Ovary (tissue), 9 donors: ENCODE results near the gene ZKSCAN3. TPM values are rescaled to one million over a fixed set of nuclear protein-coding genes. Genes with fewer than 3 reads are reported as not detected.

Experiments used
- DNase-seq, 5 donors: peaks; one replicate each; pipeline ENCODE4 v3.0.0-alpha.2; 2019 to 2020
- H3K27ac ChIP-seq, 2 donors: fragments of 200-600 bp; one replicate each; pipeline versions ENCODE4 v1.5.1 to v1.8.0; 2019 to 2022
- H3K27me3 ChIP-seq: fragments of 200-600 bp; one replicate; pipeline ENCODE4 v1.8.0; 2022
- H3K36me3 ChIP-seq: fragments of 200-600 bp; sonication (generic); one replicate; pipeline ENCODE4 v1.5.1; 2019
- H3K4me1 ChIP-seq: one replicate; pipeline ENCODE4 v1.8.1; 2013; ENCODE audit warnings: mild to moderate bottlenecking, moderate library complexity; ENCODE audit not compliant: insufficient read depth
- H3K4me3 ChIP-seq: fragments of 200-600 bp; sonication (generic); one replicate; pipeline ENCODE4 v1.5.1; 2017
- H3K9me3 ChIP-seq, 2 donors: fragments of 200-600 bp in 1 of 2; sonication (generic) in 1 of 2; one replicate each; pipeline versions ENCODE4 v1.5.1 to v1.8.1; 2013 to 2019; ENCODE audit warnings: mild to moderate bottlenecking in 1 of 2, moderate library complexity in 1 of 2
- CTCF ChIP-seq, 3 donors: fragments of 450-650 bp in 2 of 3; fragments of 200-600 bp in 1 of 3; IDR thresholded peaks; one replicate each; pipeline versions ENCODE4 v1.5.1 to v1.8.0; 2016 to 2022; ENCODE audit warnings: antibody characterized with exemption in 3 of 3, mild to moderate bottlenecking in 1 of 3
- EP300 ChIP-seq: sonication (generic); formaldehyde crosslinking; IDR thresholded peaks from one replicate; pipeline ENCODE4 v1.6.1; 2017; ENCODE audit warnings: antibody characterized with exemption
- POLR2A ChIP-seq: fragments of 450-650 bp; IDR thresholded peaks from one replicate; pipeline ENCODE4 v1.6.1; 2017; ENCODE audit warnings: antibody characterized with exemption, mild to moderate bottlenecking, moderate library complexity
- WGBS, 3 donors: extraction: QIAGEN DNeasy Blood & Tissue Kit in 1 of 3; methylation state at CpG; one replicate each; pipeline versions ENCODE4 v1.1.5 to v1.1.7; 2013 to 2017; 5-methylcytosine and 5-hydroxymethylcytosine counted together
- intact Hi-C, 4 donors: fragments of 100-400 bp; cut with DNase I; formaldehyde crosslinking; loops; one replicate each; pipeline versions ENCODE4 v1.11.0 to v1.15.1; 2022 to 2023
- polyA plus RNA-seq, 2 donors: library from polyadenylated mRNA; stranded (reverse); fragments of 200-250 nt in 1 of 2; fragments of 350-450 nt in 1 of 2; fragmentation: Illumina TruSeq in 1 of 2; extraction: RNeasy Lipid Tissue Mini Kit (QIAGEN cat#74804) in 1 of 2; gene quantifications; one replicate each; pipeline ENCODE4 v1.2.3, GENCODE V29; 2013 to 2014
- total RNA-seq, 7 donors: library from RNA; depleted of rRNA in 2 of 7; stranded (reverse); fragments of >200 nt in 2 of 7; fragmentation: NEBNext Ultra II Directional in 3 of 7; extraction: Animal tissue kit (Norgen Biotek cat#: 25700) in 3 of 7; gene quantifications; one replicate each; pipeline versions ENCODE4 v1.1.0 to v1.2.4, GENCODE V29; 2016 to 2023
- donor health status: DM: no; HTN: no; CAD: no; lungs with moderate emphysema.
- donor health status: DM: no; HTN: no; CAD: no.
- donor health status: Bipolar disorder and iron deficiency.
- donor health status: DM: yes; HTN: yes; CAD: no.
- donor health status: DM: no; HTN: no; CAD: no.
- donor health status: DM: yes; HTN: yes; CAD: no.

Gene ZKSCAN3
- total and polyA plus RNA-seq, 9 donors = 2.0 to 8.2 (median 6.1) TPM

- peaks cover 4% of the 10 kb centered on the region for H3K4me1 ChIP-seq
- WGBS, 3 donors = 76 to 86% (median 85%) methylated on average over 1 of the region's 1 CpG
- H3K27me3 ChIP-seq = no peaks in the 10 kb centered on the region
- no peak overlapping the region for H3K27ac ChIP-seq
- no peak for DNase-seq
- no peak for TF ChIP-seq POLR2A
- no peak for TF ChIP-seq EP300
- no peak for TF ChIP-seq CTCF (IDR thresholded peaks at IDR 0.05)
- no peak overlapping the region for H3K4me3 ChIP-seq
- H3K36me3 ChIP-seq = no peaks in the 10 kb centered on the region
- H3K9me3 ChIP-seq = peaks cover 0 to 2% of the 10 kb centered on the region in 2 donors
- intact Hi-C loops = no loop called here
Observed at GRCh38 chr6:28340310-28341095, 9.2 kb upstream of the ZKSCAN3 start.

- Histone ChIP-seq H3K27ac (no peak overlapping the region), H3K4me3 (no peak overlapping the region), H3K4me1 (no peaks in the 10 kb centered on the region), H3K9me3 (peaks cover 0 to 2% of the 10 kb centered on the region in 2 donors), H3K36me3 (no peaks in the 10 kb centered on the region), H3K27me3 (no peaks in the 10 kb centered on the region)
- no peak for DNase-seq
- TF ChIP-seq POLR2A (no peak), EP300 (no peak), CTCF (IDR thresholded peaks at IDR 0.05) (no peak)
- WGBS, 3 donors = 39 to 52% (median 49%) methylated on average over 1 of the region's 1 CpG
- intact Hi-C loops = no loop called here
Observed at GRCh38 chr6:28343898-28344677, 5.7 kb upstream of the ZKSCAN3 start.

GRCh38 chr6:28345201-28345600 is 4.5 kb upstream of the ZKSCAN3 start:
- Histone ChIP-seq H3K4me1 (no peaks in the 10 kb centered on the region), H3K27me3 (no peaks in the 10 kb centered on the region), H3K4me3 (no peak overlapping the region), H3K9me3 (peaks cover 0 to 2% of the 10 kb centered on the region in 2 donors), H3K36me3 (no peaks in the 10 kb centered on the region), H3K27ac (no peak overlapping the region)
- DNase-seq = no peak
- WGBS, 3 donors = 76 to 98% (median 89%) methylated on average over 1 of the region's 1 CpG
- TF ChIP-seq POLR2A (no peak), EP300 (no peak), CTCF (IDR thresholded peaks at IDR 0.05) (no peak)
- intact Hi-C loops = no loop called here

- intact Hi-C loops = no loop called here
- Histone ChIP-seq H3K4me3 (no peak overlapping the region), H3K36me3 (no peaks in the 10 kb centered on the region), H3K27me3 (no peaks in the 10 kb centered on the region), H3K9me3 (no peaks in the 10 kb centered on the region), H3K4me1 (peaks cover 3% of the 10 kb centered on the region), H3K27ac (no peak overlapping the region)
- no peak for TF ChIP-seq EP300
- no peak for TF ChIP-seq CTCF (IDR thresholded peaks at IDR 0.05)
- no peak for TF ChIP-seq POLR2A
- WGBS, 3 donors = 25 to 31% (median 29%) methylated on average over 2 of the region's 2 CpGs
- DNase-seq = no peak
Observed at GRCh38 chr6:28347119-28347518, 2.6 kb upstream of the ZKSCAN3 start.
